HEK293T (cell line): ENCODE results near the gene CD79B.

ENCODE experiments used
- CTCF ChIA-PET: fragments of 350-600 bp; formaldehyde crosslinking; extraction: SDS; loops from one replicate; lab custom pipeline; 2021; ENCODE audit warnings: antibody characterized with exemption, inconsistent platforms; lab: Yijun Ruan, JAX
- POLR2A ChIA-PET: fragments of 350-600 bp; formaldehyde crosslinking; extraction: SDS; loops from one replicate; lab custom pipeline; 2020; ENCODE audit warnings: antibody characterized with exemption, inconsistent platforms; lab: Yijun Ruan, JAX
- DNase-seq: peaks from one replicate; pipeline ENCODE4 v3.0.0; 2012; ENCODE audit warnings: mixed read lengths; ENCODE audit errors: extremely low spot score
- ARNT ChIP-seq: fragments of 450-650 bp; IDR thresholded peaks from 2 replicates; pipeline ENCODE4 v1.6.1; 2017; ENCODE audit warnings: mild to moderate bottlenecking
- BHLHE40 ChIP-seq: fragments of 450-650 bp; IDR thresholded peaks from 2 replicates; pipeline ENCODE4 v1.6.1; 2016; ENCODE audit warnings: mild to moderate bottlenecking, moderate library complexity, borderline replicate concordance
- CTBP1 ChIP-seq: fragments of 450-650 bp; IDR thresholded peaks from 2 replicates; pipeline ENCODE4 v1.6.1; 2016; ENCODE audit warnings: borderline replicate concordance
- ELF4 ChIP-seq: fragments of 450-650 bp; IDR thresholded peaks from 2 replicates; pipeline ENCODE4 v1.6.1; 2017; ENCODE audit warnings: antibody characterized with exemption
- FOXA1 ChIP-seq: fragments of 450-650 bp; IDR thresholded peaks from 2 replicates; pipeline ENCODE4 v1.6.1; 2016; ENCODE audit warnings: mild to moderate bottlenecking
- FOXK2 ChIP-seq: fragments of 450-650 bp; IDR thresholded peaks from 2 replicates; pipeline ENCODE4 v1.6.1; 2016; ENCODE audit warnings: mild to moderate bottlenecking
- HDGF ChIP-seq: fragments of 450-650 bp; IDR thresholded peaks from 2 replicates; pipeline ENCODE4 v1.6.1; 2017; ENCODE audit warnings: antibody characterized with exemption, borderline replicate concordance
- L3MBTL2 ChIP-seq: fragments of 450-650 bp; conservative IDR thresholded peaks from 2 replicates; pipeline ENCODE4 v1.6.1; 2016; ENCODE audit warnings: mild to moderate bottlenecking
- LEF1 ChIP-seq: fragments of 450-650 bp; IDR thresholded peaks from 2 replicates; pipeline ENCODE4 v1.6.1; 2017; ENCODE audit warnings: mild to moderate bottlenecking, borderline replicate concordance
- PKNOX1 ChIP-seq: fragments of 450-650 bp; IDR thresholded peaks from 2 replicates; pipeline ENCODE4 v1.6.1; 2016
- SUZ12 ChIP-seq: fragments of 450-650 bp; IDR thresholded peaks from 2 replicates; pipeline ENCODE4 v1.6.1; 2016; ENCODE audit warnings: mild to moderate bottlenecking
- TARDBP ChIP-seq: fragments of 450-650 bp; IDR thresholded peaks from 2 replicates; pipeline ENCODE4 v1.6.1; 2016
- ZNF384 ChIP-seq: fragments of 450-650 bp; IDR thresholded peaks from 2 replicates; pipeline ENCODE4 v1.6.1; 2016

Gene CD79B

DNA sequence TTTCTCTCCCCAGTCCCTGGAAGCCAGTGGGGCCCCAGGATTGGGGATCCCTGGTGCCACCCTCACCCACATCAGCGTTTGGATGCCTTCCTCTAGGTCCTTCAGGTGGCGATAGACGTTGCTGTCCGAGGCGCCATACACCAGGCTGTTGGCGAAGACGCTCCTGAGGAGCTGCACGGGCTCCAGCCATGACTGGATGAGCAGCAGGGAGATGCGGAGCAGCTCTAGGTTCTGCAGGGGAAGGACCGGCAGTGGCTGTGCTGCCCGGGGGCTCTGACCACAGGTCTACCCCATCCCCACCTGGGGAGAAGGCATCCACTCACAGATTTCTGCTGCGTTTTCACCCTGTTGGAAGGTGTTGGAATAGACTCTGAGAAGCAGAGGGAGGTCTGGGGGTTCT is 51.4 kb downstream of the CD79B start:
- DNase-seq, result no peak
- TF ChIP-seq HDGF, result no peak
- TF ChIP-seq BHLHE40, result no peak
- no peak for TF ChIP-seq PKNOX1
- no peak for TF ChIP-seq ELF4
- TF ChIP-seq FOXA1, result no peak
- TF ChIP-seq LEF1, result no peak
- no peak for TF ChIP-seq ARNT
- TF ChIP-seq CTBP1, result no peak
- no peak for TF ChIP-seq SUZ12
- TF ChIP-seq ZNF384, result no peak
- no peak for TF ChIP-seq TARDBP
- TF ChIP-seq L3MBTL2, result no peak
- TF ChIP-seq FOXK2, result no peak
- CTCF ChIA-PET, result interaction anchor here (1.1 to 1.5 kb wide), 2 partner anchors 15 to 179 kb away, joined by 3 to 7 read pairs; no protein-coding TSS in a partner anchor
- POLR2A ChIA-PET, result no interaction called here
